HS-5 (cell line): ENCODE measurements around the gene ITFG1.
"Not testable (repeated sequence)": the region's sequence is repeated elsewhere in the genome, so short reads cannot be mapped to it uniquely, and the experiment has no call there.

Experiments used
- DNase-seq: peaks from one replicate; pipeline ENCODE4 v3.0.0-alpha.2; 2012; ENCODE audit warnings: low read depth

Gene ITFG1

GRCh38 chr16:47236716-47237115 lies 224.1 kb downstream of the ITFG1 start:
- no peak for DNase-seq

GRCh38 chr16:47230296-47230695 lies 230.6 kb downstream of the ITFG1 start:
- no peak for DNase-seq

- DNase-seq = no peak
Observed at GRCh38 chr16:47229053-47230050, 231.5 kb downstream of the ITFG1 start.

DNA sequence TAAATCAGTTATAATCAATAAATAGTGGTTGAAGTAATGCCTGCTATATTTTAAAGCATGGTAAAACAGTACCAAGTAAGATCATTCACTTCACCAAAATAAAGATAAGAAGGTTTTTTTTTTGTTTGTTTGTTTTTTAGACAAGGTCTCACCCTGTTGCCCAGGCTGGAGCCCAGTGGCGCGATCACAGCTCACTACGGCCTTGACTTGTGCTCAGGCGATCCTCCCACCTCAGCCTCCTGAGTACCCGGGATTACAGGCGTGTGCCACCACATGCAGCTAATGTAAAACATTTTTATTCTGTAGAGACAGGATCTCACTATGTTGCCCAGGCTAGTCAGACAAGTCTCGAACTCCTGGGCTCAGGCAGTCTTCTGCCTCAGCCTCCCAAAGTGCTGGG lies 232.6 kb downstream of the ITFG1 start:
- DNase-seq = no peak

GRCh38 chr16:47213761-47214440 lies 247.0 kb downstream of the ITFG1 start:
- DNase-seq = no peak

- no peak for DNase-seq
Observed at GRCh38 chr16:47211218-47211617, 249.6 kb downstream of the ITFG1 start.

GRCh38 chr16:47204736-47205504 lies 255.9 kb downstream of the ITFG1 start:
- DNase-seq = no peak

- DNase-seq = not testable (repeated sequence)
Observed at GRCh38 chr16:47203433-47203832, 257.4 kb downstream of the ITFG1 start.

DNA sequence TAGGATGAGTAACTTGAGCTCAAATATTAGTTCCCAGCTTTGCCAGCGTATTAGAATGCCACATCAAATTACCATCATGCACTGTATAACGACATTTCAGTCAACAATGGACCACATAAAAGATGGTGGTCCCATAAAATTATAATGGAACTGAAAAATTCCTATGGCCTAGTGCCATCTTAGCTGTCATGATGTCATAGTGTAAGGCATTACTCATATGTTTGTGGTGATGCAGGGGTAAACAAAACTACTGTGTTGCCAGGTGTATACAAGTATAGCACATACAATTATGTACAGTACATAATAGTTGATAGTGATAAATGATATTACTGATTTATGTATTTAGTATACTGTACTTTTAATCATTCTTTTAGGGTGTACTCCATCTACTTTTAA lies 262.7 kb downstream of the ITFG1 start:
- DNase-seq = no peak

DNA sequence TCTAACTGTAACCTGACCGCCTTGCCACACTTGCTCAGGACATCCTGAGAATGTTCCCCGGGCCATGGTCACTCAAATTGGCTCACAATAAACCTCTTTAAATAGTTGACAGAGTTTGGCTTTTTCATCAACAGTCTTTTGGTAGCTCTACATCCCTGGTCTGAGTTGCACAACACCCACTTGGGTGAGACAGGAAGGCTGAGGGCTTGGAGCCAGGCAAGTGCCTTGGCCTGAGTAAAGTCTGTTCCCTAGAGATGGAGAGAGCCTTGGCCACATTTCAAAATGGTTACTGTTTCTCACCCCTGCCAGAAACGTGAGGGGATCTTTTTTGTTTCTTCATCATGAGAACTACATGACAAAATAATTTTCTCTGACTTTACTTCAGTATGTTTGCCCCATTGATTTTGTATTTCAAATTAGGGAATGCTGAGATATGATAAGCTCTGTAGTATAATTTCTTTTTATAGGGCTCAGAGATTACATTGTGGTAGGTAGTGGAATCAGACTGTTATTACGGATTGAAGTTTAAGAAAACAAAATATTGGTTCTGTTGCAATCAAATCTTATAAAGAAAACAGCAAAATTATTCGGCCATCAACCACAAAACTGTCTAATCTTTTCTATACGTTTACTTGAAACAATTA lies 263.2 kb downstream of the ITFG1 start:
- DNase-seq = no peak

GRCh38 chr16:47196457-47196856 lies 264.4 kb downstream of the ITFG1 start:
- DNase-seq = no peak

DNA sequence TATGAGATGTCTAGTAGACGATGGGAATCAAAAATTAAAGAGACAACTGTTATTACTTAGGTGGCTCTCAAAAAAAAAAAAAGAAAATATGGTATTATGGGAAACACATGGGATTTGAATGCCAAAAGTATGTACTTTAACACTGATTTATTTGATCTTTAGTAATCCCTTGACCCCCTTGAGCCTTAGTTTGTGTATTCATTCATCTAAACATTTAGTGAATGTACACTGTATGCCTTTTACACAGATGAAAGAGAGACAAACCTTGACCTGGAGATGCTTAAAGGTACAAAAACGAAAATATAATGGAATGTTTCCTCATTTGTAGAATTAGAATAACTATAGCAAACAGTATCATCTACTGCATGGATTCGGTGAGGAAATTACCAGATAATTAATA lies 278.5 kb downstream of the ITFG1 start:
- DNase-seq = no peak

GRCh38 chr16:47181066-47181465 lies 279.8 kb downstream of the ITFG1 start:
- not testable (repeated sequence) for DNase-seq

DNA sequence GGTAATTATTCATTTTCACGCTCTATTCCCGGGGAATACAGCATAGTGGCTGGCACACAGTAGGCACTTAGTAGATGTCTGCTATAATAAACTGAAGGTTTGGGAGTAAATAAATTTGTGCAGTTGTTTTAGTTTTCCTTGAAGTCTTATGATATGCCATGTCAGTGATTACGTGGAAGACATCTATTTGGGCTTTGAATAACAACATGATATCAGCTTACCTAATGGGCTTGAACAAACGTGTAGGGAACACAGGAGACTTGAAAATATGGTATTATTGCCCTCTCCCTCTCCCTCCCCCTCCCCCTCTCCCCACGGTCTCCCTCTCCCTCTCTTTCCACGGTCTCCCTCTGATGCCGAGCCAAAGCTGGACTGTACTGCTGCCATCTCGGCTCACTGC lies 280.8 kb downstream of the ITFG1 start:
- no peak for DNase-seq

- DNase-seq = no peak
Observed at GRCh38 chr16:47175152-47175551, 285.7 kb downstream of the ITFG1 start.

DNA sequence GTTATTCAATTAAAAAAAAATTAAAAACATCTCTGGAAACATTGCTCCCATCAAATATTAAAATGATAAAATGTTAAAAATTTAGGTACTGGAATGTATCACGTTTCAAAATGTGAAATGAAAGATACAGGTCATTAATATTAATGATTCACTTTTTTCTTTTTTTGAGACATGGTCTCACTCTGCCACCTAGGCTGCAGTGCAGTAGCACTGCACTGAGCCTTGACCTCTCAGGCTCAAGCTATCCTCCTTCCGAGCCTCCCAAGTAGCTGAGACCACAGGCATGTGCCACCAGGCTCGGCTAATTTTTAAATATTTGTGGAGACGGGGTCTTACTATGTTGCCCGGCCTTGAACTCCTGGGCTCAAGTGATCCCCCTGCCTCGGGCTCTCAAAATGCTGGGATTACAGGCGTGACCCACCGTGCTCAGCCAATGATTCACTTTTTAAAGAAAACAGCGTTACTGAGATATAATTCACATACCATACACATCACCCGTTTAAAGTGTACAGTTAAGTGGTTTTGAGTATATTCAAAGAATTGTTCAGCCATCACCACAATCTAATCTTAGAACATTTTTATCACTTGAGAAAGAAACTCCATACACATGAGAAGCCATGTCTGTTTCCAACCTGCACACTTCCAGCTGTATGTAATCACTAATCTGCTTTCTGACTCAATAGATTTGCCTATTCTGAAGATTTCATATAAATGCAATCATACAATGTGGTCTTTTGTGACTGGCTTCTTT lies 298.0 kb downstream of the ITFG1 start:
- no peak for DNase-seq

DNA sequence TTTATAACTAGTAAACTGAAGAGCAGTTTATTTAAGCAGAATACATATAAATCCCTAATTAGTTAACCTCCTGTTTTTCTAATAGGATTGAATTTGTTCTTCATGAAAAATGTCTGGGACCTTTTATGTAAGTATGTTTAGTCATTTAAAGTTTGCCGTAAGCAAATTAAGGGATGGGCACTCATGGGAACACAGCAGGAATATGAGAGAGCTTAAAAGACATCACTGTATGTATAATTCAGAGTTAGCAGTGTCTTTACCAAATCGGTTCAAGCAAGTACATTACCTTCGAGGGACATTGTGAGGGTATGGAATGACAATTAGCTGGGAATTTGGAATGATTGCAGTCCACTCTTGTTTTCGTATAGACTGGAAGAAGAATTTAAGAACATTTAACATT lies 299.4 kb downstream of the ITFG1 start:
- DNase-seq = no peak

DNA sequence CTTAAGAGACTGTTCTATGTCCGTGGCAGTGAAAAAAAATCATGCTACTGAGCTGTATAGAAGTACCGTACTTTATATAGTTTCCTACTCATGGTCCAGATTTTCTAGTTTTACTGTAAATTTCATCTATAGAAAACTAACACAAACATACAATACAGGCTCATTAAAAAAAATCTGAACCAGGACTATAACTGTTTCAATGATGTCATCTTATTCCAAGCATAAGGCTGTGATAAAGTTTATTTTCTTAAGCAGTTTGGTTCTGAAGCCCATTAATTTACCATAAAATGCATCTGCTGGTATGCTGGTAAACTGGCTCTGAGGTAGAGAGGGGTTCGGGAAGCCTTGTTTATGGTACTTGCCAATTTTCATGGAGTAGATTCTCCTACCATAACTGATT lies 300.4 kb downstream of the ITFG1 start:
- DNase-seq = no peak

- no peak for DNase-seq
Observed at GRCh38 chr16:47158992-47159391, 301.9 kb downstream of the ITFG1 start.

DNA sequence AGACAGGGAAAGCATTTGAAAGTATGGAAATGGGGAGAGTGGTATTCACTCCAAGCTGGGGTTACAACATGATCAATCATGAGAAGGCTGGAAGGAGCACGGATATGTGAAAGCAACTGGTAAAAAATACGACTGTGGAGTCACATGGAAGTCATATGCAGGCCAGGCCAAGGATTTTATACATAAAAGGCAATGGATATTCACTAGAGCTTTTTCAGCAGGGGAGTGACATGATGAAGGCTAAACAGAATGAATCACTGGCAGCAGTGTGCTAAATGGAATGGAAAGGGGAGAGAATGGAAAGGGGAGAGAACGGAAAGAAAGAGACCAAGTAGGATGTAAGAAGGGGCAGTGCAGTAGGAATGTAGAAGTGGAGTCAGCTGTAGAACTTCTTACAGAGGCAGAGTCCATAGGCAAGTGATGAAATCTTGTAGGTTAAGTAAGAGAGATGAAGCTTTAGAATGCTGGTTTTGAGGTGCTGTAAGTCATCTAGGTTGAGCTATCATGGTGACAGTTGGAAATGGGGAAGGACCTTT lies 304.1 kb downstream of the ITFG1 start:
- DNase-seq = no peak

DNA sequence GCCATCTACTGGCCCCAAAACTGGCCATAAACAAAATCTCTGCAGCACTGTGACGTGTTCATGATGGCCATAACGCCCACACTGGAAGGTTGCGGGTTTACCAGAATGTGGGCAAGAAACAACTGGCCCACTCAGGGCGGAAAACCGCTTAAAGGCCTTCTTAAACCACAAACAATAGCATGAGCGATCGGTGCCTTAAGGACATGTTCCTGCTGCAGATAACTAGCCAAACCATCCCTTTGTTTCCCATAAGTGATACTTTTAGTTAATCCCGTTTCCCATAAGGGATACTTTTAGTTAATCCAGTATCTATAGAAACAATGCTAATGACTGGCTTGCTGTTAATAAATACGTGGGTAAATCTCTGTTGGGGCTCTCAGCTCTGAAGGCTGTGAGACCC lies 308.4 kb downstream of the ITFG1 start:
- not testable (repeated sequence) for DNase-seq
